ENCODE results near the gene TMEM273. TPM values are rescaled to one million over a fixed set of nuclear protein-coding genes. Genes with fewer than 3 reads are reported as not detected.

TMEM273 gene
- total RNA-seq, 1 donor from 2014 or later = not detected

- no peak overlapping the region for H3K4me3 Mint-ChIP-seq (ENCODE audit: low read depth)
- no peaks in the 10 kb centered on the region for H3K4me1 Mint-ChIP-seq (ENCODE audit: low read depth)
- no peak overlapping the region for H3K27ac Mint-ChIP-seq
Measured at GRCh38 chr10:49123981-49124950, 63.9 kb downstream of the TMEM273 start.

GRCh38 chr10:49120911-49121310, 67.3 kb downstream of the TMEM273 start:
- Mint-ChIP-seq H3K27me3 (peaks cover 40% of the 10 kb centered on the region), H3K4me1 (ENCODE audit: low read depth) (no peaks in the 10 kb centered on the region), H3K9me3 (ENCODE audit: low read depth) (no peaks in the 10 kb centered on the region), H3K36me3 (ENCODE audit: insufficient read depth) (no peaks in the 10 kb centered on the region), H3K4me3 (ENCODE audit: low read depth) (no peak overlapping the region), H3K27ac (no peak overlapping the region)
- no peak for TF ChIP-seq CTCF (IDR thresholded peaks at IDR 0.05; ENCODE audit: unreplicated experiment)
- no peak for DNase-seq (ENCODE audit: low spot score, unreplicated experiment)

More at GRCh38 chr10:49123981-49124950, 63.9 kb downstream of the TMEM273 start:
- no peaks in the 10 kb centered on the region for H3K36me3 Mint-ChIP-seq (ENCODE audit: insufficient read depth)
- no peaks in the 10 kb centered on the region for H3K9me3 Mint-ChIP-seq (ENCODE audit: low read depth)
- H3K27me3 Mint-ChIP-seq = peaks cover 26% of the 10 kb centered on the region
- TF ChIP-seq CTCF (IDR thresholded peaks at IDR 0.05; ENCODE audit: unreplicated experiment) = no peak
- DNase-seq (ENCODE audit: low spot score, unreplicated experiment) = no peak

- Mint-ChIP-seq H3K9me3 (ENCODE audit: low read depth) (no peaks in the 10 kb centered on the region), H3K36me3 (ENCODE audit: insufficient read depth) (no peaks in the 10 kb centered on the region), H3K4me3 (ENCODE audit: low read depth) (no peak overlapping the region), H3K27ac (peak overlapping the region; percentile 79), H3K4me1 (ENCODE audit: low read depth) (peaks cover 1% of the 10 kb centered on the region), H3K27me3 (peaks cover 43% of the 10 kb centered on the region)
- no peak for TF ChIP-seq CTCF (IDR thresholded peaks at IDR 0.05; ENCODE audit: unreplicated experiment)
- DNase-seq (ENCODE audit: low spot score, unreplicated experiment) = no peak
Measured at GRCh38 chr10:49119746-49120145, 68.4 kb downstream of the TMEM273 start.

GRCh38 chr10:49118430-49119074, 69.6 kb downstream of the TMEM273 start:
- no peaks in the 10 kb centered on the region for H3K9me3 Mint-ChIP-seq (ENCODE audit: low read depth)
- H3K4me1 Mint-ChIP-seq (ENCODE audit: low read depth) = peaks cover 2% of the 10 kb centered on the region
- no peaks in the 10 kb centered on the region for H3K36me3 Mint-ChIP-seq (ENCODE audit: insufficient read depth)
- H3K27ac Mint-ChIP-seq = no peak overlapping the region
- H3K4me3 Mint-ChIP-seq (ENCODE audit: low read depth) = no peak overlapping the region
- no peak for TF ChIP-seq CTCF (IDR thresholded peaks at IDR 0.05; ENCODE audit: unreplicated experiment)
- peaks cover 55% of the 10 kb centered on the region for H3K27me3 Mint-ChIP-seq
- DNase-seq (ENCODE audit: low spot score, unreplicated experiment) = no peak

- Mint-ChIP-seq H3K9me3 (ENCODE audit: low read depth) (no peaks in the 10 kb centered on the region), H3K27ac (no peak overlapping the region), H3K4me3 (ENCODE audit: low read depth) (no peak overlapping the region), H3K36me3 (ENCODE audit: insufficient read depth) (no peaks in the 10 kb centered on the region), H3K4me1 (ENCODE audit: low read depth) (peaks cover 2% of the 10 kb centered on the region), H3K27me3 (peaks cover 61% of the 10 kb centered on the region)
- no peak for DNase-seq (ENCODE audit: low spot score, unreplicated experiment)
- TF ChIP-seq CTCF (IDR thresholded peaks at IDR 0.05; ENCODE audit: unreplicated experiment) = no peak
Measured at GRCh38 chr10:49117376-49118070, 70.7 kb downstream of the TMEM273 start.

All from progenitor cell of endocrine pancreas (in vitro differentiated cells).